Hindlimb muscle (tissue), 1 donor: ENCODE results near the gene PCBP3. TPM values are rescaled to one million over a fixed set of nuclear protein-coding genes. Genes with fewer than 3 reads are reported as not detected.
"Not testable (repeated sequence)": the region's sequence is repeated elsewhere in the genome, so short reads cannot be mapped to it uniquely, and the experiment has no call there.

Source experiments
- DNase-seq: peaks from one replicate; pipeline ENCODE4 v3.0.0-alpha.2; 2013
- polyA plus RNA-seq: library from polyadenylated mRNA; unstranded; fragments of 120-200 nt; gene quantifications from one replicate; pipeline ENCODE4 v1.2.1, GENCODE V29; 2013; ENCODE audit not compliant: insufficient read length

PCBP3 gene
- polyA plus RNA-seq = 0.81 TPM

GRCh38 chr21:45643021-45643980, at the start of gene PCBP3:
TSS of gene PCBP3 (plus strand) at chr21:45643725. CDS start at chr21:45850086, 206,361 bp downstream.
- DNase-seq = peak; percentile 75

- DNase-seq = no peak
Measured at GRCh38 chr21:45594721-45595489, 48.6 kb upstream of the PCBP3 start.

GRCh38 chr21:45595574-45596295, 47.8 kb upstream of the PCBP3 start:
- DNase-seq = no peak

GRCh38 chr21:45596704-45597318, 46.7 kb upstream of the PCBP3 start:
- DNase-seq = peak; percentile 32

GRCh38 chr21:45598109-45598508, 45.4 kb upstream of the PCBP3 start:
- DNase-seq = no peak

GRCh38 chr21:45598666-45599065, 44.9 kb upstream of the PCBP3 start:
- no peak for DNase-seq

GRCh38 chr21:45599146-45599581, 44.4 kb upstream of the PCBP3 start:
- no peak for DNase-seq

GRCh38 chr21:45600248-45600647, 43.3 kb upstream of the PCBP3 start:
- no peak for DNase-seq

GRCh38 chr21:45601551-45601950, 42.0 kb upstream of the PCBP3 start:
- DNase-seq = no peak

- no peak for DNase-seq
Measured at GRCh38 chr21:45602106-45602505, 41.4 kb upstream of the PCBP3 start.

GRCh38 chr21:45603481-45603880, 40.0 kb upstream of the PCBP3 start:
- DNase-seq = no peak

- DNase-seq = not testable (repeated sequence)
Measured at GRCh38 chr21:45604681-45605080, 38.8 kb upstream of the PCBP3 start.

- DNase-seq = no peak
Measured at GRCh38 chr21:45607021-45607908, 36.3 kb upstream of the PCBP3 start.

GRCh38 chr21:45607909-45608295, 35.6 kb upstream of the PCBP3 start:
- no peak for DNase-seq

GRCh38 chr21:45608747-45609470, 34.6 kb upstream of the PCBP3 start:
- not testable (repeated sequence) for DNase-seq

- DNase-seq = not testable (repeated sequence)
Measured at GRCh38 chr21:45609616-45610015, 33.9 kb upstream of the PCBP3 start.

- no peak for DNase-seq
Measured at GRCh38 chr21:45611296-45611695, 32.2 kb upstream of the PCBP3 start.

GRCh38 chr21:45611939-45612664, 31.4 kb upstream of the PCBP3 start:
- DNase-seq = peak; percentile 40

- not testable (repeated sequence) for DNase-seq
Measured at GRCh38 chr21:45612665-45613019, 30.9 kb upstream of the PCBP3 start.

- no peak for DNase-seq
Measured at GRCh38 chr21:45613396-45613795, 30.1 kb upstream of the PCBP3 start.
